Forelimb muscle (tissue), 1 donor: Measurements from ENCODE around the gene VSTM2L. TPM values are rescaled to one million over a fixed set of nuclear protein-coding genes. Genes with fewer than 3 reads are reported as not detected.

Experiments
- DNase-seq: peaks from one replicate; pipeline ENCODE4 v3.0.0-alpha.2; 2013; ENCODE audit warnings: low read depth
- polyA plus RNA-seq: library from polyadenylated mRNA; unstranded; fragments of 120-200 nt; gene quantifications from one replicate; pipeline ENCODE4 v1.2.1, GENCODE V29; 2013; ENCODE audit not compliant: insufficient read length

The VSTM2L gene
- polyA plus RNA-seq, 1 donor: 3.5 TPM

DNA sequence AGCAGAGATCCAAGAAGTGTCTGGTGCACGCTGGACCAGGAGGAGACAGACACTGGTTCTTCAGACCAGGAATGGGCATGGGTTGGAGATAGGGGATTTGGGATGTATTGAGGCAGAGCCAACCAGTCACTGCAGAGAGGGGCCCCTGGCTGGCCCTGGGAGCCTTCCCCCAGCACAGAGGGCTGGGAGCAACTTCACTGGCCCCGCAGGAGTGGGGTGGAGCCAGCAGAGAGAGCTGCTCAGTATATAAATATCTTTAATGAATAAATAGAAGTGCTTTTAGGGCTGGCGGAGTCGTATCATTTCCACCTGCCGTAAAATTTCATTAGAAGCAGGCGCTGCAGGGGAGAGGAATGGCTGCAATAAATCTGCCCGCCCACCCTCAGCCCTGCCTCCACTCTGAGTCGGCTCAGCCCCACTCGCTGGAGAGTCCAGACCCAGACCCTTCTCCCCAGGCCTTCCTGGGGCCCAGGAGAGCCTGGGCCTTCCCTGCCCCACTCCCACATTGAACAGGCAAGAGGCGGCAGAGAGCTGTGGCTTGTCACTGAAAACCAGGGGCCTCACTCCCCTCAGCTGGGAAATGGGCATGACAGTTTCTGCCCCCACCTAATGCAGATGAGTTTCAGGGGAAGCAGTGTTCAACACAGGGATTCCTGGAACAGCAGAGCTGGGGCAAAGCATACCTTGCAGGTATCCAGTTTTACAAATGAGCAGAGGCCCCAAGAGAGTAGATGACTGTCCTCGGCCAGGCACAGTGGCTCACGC, 23.9 kb upstream of the VSTM2L start:
- DNase-seq: no peak

DNA sequence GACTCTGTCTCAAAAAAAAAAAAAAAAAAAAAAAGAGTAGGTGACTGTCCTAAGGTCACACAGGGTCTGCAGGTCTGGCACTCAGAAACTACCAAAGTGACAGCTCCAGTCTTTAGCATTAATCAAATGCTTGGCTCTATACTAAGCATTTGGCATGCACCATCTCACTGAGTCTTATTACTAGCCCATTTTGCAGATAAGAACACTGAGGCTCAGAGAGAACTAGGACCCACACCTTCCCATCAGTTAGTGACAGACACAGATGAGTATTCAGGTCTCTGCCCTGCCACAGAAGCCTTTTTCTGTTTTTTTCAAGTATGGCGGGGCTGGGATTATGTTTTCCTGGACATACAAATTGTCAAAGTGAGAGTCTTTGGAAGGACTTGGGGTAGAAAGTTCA, 23.1 kb upstream of the VSTM2L start:
- DNase-seq: no peak

DNA sequence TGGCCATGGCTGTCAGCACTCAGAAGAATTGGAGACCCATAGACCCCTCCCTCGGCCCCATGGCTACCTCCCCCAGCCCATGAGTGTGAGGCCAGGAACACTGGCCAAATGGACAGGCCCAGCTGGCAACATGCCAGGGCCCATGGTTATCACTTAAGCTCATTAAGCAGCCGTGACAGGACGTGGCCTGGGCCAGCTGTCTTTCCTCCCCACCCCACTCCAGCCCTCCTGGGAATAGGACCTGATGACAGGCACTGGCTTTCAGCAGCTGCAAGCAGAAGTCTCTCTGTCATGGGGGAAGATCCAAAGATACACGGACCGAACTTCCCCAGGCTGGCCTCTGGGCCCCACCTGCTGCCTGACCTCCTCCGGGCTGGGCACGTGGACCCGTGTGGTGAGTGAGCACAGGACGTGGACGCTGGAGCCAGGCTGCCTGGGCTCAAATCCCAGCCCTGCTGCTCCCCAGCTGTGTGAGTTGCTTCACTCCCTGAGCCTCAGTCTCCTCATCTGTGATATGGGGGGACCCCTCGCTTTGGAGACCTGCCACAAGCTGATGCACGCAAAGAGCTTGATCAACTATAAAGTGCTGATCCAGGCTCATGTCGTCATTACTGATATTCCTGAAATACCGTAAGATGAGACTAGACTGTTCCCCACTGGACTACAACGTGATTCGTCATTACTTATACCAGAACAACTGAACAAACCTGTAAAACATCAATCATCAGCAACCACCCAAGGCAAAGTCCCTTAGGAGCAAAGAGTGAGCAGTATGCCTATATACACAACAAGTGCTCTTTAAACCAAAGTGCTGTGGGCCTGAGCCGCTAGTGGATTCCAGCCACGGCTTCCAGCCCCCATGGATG, 22.0 kb upstream of the VSTM2L start:
- DNase-seq: peak; percentile 24

DNA sequence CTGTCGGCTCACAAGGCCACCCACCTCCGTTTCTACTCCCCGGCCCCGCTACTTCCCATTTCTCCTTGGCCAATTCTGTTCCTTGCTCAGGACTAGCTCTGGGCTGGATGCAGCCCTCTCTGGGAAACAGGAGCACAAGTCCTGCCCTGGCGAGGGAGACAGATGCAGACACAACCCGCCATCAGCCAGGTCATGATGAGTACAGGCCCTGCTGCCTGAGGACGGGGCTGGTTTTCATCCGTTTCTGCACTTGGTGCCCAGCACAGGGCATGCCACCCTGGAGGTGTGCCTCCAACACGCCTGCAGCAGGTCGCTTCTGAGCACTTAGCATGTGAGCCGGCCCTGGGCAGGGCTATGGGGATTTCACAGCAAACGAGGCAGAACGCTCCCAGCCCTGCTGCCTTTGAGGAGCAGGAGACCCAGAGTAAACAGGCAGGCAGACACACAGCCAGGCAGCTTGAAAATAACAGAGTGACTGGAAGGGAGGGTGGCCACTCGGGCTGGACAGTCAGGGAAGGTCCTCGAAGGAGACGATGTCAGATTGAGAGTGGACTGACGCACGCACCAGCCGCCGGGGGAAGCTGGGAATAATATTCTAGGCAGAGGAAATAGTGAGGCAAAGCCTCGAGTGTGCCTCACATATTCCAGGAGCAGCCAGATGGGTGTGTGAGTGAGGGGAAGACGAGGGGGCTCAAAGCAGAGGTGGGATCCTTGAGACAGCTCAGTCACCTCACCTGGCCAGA, 21.2 kb upstream of the VSTM2L start:
- DNase-seq: no peak

DNA sequence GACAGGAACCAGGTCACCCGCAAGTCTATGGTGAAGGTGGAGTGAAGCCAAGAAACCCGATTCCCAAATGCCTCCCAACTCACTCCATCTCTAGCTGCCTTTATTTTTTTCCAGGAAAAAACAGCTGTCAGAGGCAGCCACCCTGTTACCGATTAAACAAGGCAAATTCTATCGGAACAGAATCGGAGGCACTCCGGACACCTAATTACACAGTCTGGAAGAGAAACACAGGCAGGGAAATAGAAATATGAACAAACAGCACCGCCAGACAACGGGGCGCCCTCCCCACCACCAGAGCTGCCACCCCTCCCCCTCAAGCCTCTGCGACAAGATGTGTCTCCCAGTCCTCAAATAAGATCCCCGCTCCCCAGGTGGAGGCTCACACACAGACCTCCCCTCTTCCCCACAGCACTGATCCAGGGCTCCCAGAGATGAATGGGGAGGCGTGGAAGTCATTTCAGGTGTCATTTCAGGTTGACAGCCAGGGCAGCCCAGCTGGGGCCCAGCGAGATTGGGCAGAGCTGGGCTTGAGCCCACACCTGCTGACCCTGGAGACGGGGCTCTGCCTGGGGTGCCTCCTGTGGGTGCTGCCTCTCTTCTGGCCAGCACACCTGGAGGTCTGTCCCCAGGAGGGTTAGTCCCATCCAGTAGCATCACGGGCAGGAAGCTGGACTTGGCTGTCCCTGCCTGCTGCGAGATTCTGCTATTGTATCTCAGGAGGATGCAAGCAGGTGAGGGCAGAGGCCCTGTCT, 19.8 kb upstream of the VSTM2L start:
- DNase-seq: no peak

DNA sequence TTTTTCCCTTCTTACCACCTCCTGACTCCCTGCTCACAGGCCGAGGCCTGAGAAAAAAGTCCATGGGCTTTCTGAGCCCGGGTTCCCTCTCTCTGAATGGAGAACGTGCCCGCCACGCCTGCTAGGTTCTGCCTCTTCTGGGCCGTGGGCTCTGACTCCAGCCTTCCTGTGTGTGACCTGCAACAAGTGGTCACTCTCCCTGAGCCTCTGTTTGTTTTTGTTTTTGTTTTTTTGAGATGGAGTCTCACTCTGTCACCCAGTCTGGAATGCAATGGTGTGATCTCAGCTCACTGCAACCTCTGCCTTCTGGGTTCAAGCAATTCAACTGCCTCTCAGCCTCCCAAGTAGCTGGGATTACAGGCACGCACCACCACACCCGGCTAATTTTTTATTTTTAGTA, 17.9 kb upstream of the VSTM2L start:
- DNase-seq: no peak

DNA sequence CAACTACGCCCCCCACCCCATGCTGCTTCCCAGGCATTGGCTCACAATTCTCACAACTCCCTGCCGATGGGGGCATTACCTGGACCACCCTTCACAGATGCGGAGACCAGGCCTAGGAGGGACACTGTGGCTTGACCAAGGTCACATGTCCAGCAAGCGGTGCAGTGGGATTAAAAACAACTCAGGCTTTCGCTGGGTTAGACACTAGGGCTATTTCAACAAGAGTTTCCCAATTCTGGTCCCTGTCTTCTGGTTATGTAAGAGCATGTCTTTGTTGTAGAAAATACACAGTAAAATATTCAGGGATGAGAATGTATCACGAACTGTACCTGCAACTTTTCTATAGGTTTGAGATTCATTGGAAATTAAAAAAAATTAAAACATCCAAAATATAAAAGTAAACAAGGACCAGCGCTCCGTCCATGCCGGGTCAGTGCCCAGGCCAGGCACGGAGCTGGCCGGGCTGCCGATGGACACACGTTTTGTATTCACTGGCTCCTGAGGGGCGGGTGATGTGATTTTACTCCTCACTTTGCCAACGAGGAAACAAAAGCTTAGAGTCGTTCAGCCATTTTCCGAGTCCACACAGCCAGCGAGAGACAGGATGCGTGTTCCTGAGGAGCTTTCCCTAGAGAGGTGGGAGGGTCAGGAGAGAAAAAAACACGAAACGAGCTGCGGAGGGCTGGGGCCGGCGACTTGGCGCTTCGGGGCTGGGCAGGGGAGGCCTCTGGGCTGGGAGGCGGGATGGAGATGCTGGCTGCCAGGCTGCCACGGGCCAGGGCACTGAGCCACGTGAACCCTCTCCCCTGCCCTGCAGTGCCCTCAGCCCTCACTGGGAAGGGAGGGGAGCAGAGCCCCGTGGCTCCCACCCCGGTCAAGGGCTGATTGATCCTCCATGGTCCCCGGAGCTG, 17.1 kb upstream of the VSTM2L start:
- DNase-seq: no peak

DNA sequence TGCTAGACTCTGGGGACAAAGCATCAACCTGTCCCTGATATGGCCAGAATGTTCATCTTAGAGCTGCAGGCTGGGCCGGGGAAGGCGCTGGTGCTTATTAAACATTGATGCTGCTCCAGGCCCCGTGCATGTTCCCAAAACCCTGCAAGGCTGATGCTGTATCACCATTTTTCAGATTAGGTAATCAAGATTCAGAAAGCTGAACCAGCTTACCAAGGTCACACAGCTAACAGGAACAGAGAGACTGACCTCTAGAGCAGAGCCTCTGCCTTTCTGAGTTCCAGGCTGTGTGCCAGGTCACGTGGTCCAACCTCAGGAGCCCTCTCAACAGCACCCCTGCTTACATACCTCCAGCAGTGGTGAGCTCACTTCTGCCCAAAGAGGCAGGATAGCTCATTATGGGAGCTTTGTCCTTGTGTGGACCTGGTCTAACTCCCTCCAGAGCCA, 16.1 kb upstream of the VSTM2L start:
- DNase-seq: no peak

DNA sequence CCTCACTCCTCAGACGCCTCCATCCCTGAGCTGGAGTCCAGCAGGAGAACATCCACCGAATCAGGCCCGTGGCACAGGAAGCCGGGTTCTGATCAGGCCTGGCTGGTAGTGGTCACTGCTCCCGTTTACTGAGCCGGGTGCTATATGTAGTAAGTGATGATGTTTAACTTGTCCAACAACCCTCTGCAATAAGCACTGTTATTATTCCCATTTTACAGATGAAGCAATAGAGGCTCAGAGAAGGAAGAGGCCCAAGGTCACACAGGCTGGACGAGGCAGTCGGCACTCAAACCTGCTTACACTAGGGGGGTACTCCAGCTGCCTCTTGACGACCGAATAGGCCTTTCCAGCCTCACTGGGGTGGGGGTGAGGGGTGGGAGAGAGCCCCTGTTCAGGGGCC, 14.3 kb upstream of the VSTM2L start:
- no peak for DNase-seq

DNA sequence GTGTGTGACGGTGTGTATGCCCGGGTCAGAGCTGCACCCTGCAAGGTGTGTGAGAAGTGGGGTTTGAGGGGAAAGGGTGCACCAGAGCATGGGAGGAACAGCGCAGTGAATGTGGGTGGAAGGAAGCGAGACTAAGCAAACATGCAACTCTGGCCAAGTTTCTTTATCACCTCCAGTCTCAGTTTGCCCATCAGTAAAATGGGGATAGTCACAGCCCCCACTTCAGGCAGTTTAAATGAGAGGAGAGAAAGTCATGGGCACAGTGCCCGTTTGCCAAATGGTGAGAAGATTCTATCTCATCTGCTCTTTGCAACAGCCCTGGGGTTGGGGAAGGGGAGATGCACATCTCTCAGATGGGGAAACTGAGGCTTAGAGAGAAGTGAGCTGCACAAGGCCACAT, 12.8 kb upstream of the VSTM2L start:
- DNase-seq: no peak

DNA sequence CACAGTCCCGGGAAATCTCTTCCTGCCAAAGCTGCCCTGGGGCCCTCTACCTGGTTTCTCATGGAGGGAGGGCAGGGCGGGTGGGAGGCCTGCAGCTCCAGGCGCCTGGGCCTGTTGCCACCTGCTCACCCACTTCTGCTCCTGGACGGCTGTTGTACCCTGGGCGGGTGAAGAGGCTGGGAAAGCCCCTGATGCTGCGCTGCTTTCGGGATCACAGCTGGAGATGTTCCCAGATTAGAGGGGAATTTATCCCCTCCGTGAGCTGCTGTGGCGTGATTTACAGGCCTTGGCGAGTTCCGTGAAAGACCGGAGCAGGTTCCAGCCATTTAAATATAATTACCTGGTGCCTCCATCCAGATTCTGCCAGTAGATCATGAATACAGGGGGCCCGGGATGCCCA, 12.3 kb upstream of the VSTM2L start:
- DNase-seq: no peak

DNA sequence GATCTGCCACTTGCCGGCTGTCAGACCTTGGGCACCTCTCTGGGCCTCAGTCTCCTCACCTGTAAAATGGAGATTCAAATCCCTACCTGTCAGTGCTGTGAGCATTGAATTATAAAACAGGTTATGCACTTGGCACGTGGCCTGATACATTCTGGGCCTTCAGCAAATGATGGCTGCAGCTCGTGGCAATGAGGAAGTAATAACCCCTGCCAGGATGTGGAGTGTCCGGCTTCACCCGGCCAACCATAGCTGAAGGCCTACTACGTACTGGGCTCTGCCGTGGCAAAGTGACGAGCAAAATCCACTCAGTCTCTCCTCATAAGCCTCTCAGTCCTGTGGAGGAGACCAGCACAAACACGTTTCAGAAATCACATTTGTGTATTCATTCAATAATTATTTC, 10.9 kb upstream of the VSTM2L start:
- DNase-seq: no peak

DNA sequence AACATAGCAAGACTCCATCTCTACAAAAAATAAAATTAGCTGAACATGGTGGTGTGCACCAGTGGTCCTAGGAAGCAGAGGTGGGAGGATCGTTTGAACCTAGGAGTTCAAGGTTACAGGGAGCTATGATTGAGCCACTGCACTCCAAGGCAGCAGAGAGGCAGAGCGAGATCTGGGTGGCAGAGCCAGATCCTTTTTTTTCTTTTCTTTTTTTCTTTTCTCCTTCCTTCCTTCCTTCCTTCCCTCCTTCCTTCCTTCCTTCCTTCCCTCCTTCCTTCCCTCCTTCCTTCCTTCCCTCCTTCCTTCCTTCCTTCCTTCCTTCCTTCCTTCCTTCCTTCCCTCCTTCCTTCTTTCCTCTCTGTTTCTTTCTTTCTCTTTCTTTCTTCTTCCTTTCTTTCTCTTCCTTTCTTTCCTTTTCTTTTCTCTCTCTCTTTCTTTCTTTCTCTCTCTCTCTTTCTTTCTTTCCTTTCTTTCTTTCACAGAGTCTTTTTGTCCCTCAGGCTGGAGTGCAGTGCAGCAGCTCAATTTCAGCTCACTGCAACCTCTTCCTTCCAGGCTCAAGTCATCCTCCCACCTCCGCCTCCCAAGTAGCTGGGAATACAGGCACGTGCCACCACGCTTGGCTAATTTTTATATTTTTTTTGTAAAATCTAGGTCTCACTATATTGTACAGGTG, 9.2 kb upstream of the VSTM2L start:
- DNase-seq: no peak

DNA sequence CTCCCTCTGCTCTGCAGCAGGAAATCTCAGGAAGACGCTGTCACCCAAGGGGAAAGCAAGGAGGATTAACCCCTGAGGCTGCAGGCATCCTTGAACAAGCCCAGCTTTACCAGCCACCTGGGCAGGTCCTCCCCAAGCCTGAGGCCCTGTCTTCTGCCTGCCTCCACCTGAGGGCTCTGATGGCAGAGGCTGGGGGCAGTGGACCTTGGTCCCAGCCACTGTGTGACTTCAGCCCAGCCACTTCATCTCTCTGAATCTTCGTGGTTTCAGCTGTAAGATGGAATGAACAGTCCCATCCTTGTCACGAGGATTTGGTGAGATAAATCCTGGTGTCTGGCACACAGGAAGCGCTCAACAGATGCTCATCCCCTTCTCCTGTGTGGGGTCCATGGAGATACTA, 8.5 kb upstream of the VSTM2L start:
- DNase-seq: no peak

DNA sequence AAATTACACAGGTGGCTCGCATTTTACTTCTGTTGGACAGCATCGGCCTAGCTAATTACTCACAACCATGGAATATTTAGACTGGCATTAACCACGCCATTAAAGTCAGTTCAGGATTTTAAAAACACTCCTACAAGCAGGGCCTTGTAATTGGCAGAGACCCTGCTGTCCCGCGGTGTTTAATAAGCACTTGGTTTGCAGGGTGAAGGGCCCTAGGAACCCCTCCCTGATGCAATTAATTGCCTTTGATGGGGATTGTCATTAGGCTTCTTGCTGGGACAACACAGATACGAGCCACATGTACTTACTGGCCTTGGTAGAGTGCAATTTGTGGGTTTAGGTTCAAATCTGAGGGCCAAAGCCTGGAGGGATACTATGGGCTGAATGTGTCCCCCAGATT, 7.8 kb upstream of the VSTM2L start:
- no peak for DNase-seq

DNA sequence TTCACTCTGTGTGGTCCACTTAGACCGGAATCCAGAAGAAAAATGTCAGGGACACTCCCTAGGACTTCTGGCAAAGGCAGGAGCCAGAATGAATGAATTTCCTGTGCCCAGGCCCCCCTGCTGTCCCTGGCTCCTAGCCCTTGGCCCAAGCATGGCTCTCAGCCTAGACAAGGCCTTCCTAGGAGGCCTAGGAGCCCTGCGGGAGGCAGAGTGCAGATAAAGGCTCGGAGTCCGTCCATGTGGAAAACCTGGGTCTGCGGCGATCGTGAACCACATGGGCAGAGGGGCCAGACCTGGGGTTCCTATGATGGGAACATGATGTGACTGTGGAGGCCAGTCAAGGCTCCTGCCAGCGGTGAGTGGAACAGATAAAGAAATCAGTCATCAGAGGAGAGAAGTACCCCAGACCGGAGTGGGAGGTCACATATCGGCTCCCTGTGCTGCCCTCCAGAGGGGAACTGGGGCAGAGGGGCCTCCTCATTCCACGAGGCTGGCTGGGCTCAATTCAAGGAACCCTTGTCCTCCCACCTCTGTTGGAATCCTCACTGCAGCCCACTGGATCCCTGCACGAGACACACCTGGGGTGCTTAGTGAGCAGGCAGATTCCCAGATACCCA, 5.9 kb upstream of the VSTM2L start:
- DNase-seq: no peak

DNA sequence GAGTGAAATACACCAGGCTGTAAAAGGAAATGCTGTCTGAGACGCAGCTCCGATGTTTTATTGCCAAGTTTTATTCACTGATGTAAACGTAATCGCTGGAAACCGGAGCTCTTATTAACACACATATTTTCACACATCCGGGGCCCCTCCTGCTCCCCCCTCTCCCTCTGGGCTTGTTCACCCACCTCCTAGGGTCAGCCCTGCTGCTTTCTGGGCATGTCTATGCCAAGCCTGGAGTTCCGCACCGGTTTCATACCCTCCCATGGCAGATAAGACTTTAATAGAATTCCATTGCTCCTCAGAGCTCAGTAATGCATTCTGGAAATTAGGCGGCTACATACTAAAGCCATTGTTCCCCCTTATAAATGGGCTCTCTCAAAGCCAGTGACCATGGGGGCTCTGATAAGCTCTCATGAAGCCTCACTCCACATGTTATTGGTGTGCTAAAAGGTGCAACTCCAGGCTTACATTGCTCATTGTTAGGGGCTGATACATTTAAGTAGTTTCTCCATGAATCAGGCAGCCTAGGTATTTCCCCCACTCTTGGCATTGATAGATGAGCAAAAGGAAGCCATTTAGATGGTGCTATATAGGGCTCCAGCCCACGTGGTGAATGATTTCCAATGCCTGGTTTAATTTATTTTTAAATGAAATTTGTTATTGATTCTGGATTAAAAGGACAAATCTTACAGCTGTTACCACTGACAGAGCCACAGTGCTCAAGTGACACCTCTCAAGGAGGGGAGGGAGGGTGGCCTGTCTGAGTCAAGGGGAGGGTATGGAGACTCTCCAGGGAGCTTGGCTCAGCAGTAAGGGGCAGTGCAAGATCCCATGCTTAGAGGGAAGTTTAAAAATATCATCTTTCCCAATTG, 4.5 kb upstream of the VSTM2L start:
- no peak for DNase-seq
